ENCODE results near the gene RPS27L.

Gene RPS27L

GRCh38 chr15:63165166-63165859 lies 8.0 kb upstream of the RPS27L start:
- H3K27ac ChIP-seq = no peak overlapping the region
- POLR2A ChIA-PET (ENCODE audit: low non-redundant PET) = no interaction called here
- DNase-seq (ENCODE audit: low spot score) = no peak
- no peak for TF ChIP-seq CTCF (conservative IDR thresholded peaks at IDR 0.05; ENCODE audit: low read depth)
- CTCF ChIA-PET = no interaction called here

GRCh38 chr15:63163217-63163616 lies 5.9 kb upstream of the RPS27L start:
- no peak for DNase-seq (ENCODE audit: low spot score)
- H3K27ac ChIP-seq = no peak overlapping the region
- CTCF ChIA-PET = no interaction called here
- POLR2A ChIA-PET (ENCODE audit: low non-redundant PET) = no interaction called here
- no peak for TF ChIP-seq CTCF (conservative IDR thresholded peaks at IDR 0.05; ENCODE audit: low read depth)

GRCh38 chr15:63160638-63161037 lies 3.4 kb upstream of the RPS27L start:
- no peak overlapping the region for H3K27ac ChIP-seq
- TF ChIP-seq CTCF (conservative IDR thresholded peaks at IDR 0.05; ENCODE audit: low read depth) = no peak
- ChIA-PET POLR2A (ENCODE audit: low non-redundant PET) (no interaction called here), CTCF (no interaction called here)
- DNase-seq (ENCODE audit: low spot score) = no peak

- CTCF ChIA-PET = interaction anchor here (1.1 to 1.3 kb wide), 2 partner anchors 33 to 245 kb away, joined by 6 read pairs; no protein-coding TSS in a partner anchor
- no peak for TF ChIP-seq CTCF (conservative IDR thresholded peaks at IDR 0.05; ENCODE audit: low read depth)
- POLR2A ChIA-PET (ENCODE audit: low non-redundant PET) = interaction anchor here (0.6 to 0.9 kb wide), 4 partner anchors 22 to 132 kb away, joined by 3 to 4 read pairs (median 4); no protein-coding TSS in a partner anchor
- H3K27ac ChIP-seq = peak overlapping the region; percentile 96
- peak; percentile 42 for DNase-seq (ENCODE audit: low spot score)
Observed at GRCh38 chr15:63157891-63158431, 684 bp upstream of the RPS27L start.

- POLR2A ChIA-PET (ENCODE audit: low non-redundant PET) = interaction anchor here (0.6 to 1.0 kb wide), 4 partner anchors 11 to 120 kb away, joined by 3 to 4 read pairs (median 3); partner anchors contain the start of gene APH1B
- no peak for TF ChIP-seq CTCF (conservative IDR thresholded peaks at IDR 0.05; ENCODE audit: low read depth)
- CTCF ChIA-PET = interaction anchor here (1.3 kb wide), 1 partner anchor 246 kb away, joined by 6 read pairs; no protein-coding TSS in a partner anchor
- peak overlapping the region; percentile 96 for H3K27ac ChIP-seq
- DNase-seq (ENCODE audit: low spot score) = peak; percentile 30
Observed at GRCh38 chr15:63156755-63157117, 541 bp downstream of the RPS27L start.

GRCh38 chr15:63156086-63156710 lies 1.1 kb downstream of the RPS27L start:
- no peak for DNase-seq (ENCODE audit: low spot score)
- POLR2A ChIA-PET (ENCODE audit: low non-redundant PET) = interaction anchor here (0.6 to 1.0 kb wide), 2 partner anchors 56 to 121 kb away, joined by 3 read pairs; partner anchors contain the start of gene APH1B
- no peak for TF ChIP-seq CTCF (conservative IDR thresholded peaks at IDR 0.05; ENCODE audit: low read depth)
- peak overlapping the region; percentile 96 for H3K27ac ChIP-seq
- CTCF ChIA-PET = interaction anchor here (0.6 kb wide), 1 partner anchor 1161 kb away, joined by 3 read pairs; no protein-coding TSS in a partner anchor
